Stimulated activated CD4-positive, alpha-beta T cell treated with anti-CD3 and anti-CD28 coated beads, Interleukin-15, amount 100 ng/mL, for 1 hour (primary cell): ENCODE data around the gene CCDC150.

ENCODE experiments used
- DNase-seq, 2 donors: peaks; one replicate each; pipeline ENCODE4 v3.0.0-alpha.2; 2020; ENCODE audit warnings: low read depth in 1 of 2, low spot score in 1 of 2

The CCDC150 gene

DNA sequence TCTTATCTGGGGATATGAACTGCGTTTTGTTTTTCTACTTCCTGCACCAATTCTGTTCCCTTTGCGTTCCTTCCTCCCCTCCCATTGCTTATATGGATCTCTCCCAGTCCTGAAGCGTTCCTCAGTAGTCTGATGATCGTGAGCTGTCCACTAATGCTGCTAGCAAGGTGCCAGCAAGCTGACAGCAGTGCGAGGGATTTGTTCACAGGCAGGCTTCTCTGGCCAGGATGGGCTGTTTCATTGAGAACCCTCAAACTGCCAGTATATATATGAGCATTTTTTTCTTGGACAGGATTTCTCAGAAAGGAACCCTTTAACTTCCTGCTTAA is 119.8 kb downstream of the CCDC150 start:
- no peak for DNase-seq

DNA sequence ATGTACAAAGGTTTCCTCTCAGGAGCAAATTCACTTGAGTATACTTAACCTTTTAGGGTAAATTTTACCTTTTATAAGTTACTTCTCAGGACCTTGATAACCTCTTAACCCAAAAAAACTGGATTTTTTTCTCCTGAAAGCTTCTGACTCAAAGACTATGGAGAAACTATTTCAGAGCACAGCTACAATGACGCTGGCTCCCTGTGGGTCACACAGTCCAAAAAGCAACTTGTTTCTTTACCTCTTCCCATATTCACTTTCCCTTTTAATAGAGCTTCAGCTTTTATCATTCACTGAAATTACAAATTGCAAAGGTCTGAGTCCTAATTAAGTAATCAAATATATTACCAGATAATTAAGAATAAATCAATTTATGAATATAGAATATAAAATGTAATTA is 127.6 kb downstream of the CCDC150 start:
- no peak for DNase-seq
